ENCODE measurements around the gene CCK.

DNA sequence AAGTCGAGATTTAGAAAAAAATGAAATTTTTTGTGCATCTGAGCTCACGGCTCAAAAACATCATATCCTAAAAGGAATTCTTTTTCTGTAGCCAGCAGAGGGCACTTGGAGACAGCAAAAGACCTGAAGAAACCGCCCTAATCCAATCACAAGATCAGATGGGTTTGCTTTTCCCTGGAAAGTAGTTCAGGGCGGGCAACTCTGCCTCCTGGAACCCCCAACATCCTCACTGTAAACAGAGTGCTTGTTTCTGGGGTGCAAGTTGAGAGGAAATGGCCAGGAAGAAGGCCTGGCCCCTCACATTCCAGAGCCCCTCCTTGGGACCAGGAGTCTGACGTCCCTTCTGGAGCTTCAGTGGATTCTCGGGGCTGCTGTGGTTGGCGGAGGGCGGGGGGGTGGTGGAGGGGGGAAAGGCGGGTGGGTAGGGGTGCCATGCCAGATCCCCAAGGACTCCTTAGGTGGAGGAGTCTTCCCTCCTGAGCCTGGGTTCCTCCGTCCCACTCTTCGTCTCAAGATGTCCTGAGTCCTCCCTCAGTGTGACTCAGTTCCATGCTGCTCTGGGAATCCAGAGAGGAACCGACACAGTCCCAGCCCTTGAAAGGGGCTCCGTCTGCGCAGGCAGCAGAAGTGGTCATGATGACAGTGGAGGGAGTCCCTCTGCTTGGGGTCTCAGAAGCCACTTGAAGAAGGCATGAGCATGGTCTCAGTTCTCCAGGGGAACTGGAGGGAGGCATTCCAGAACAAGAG lies 35.9 kb downstream of the CCK start:
- TF ChIP-seq CTCF (optimal IDR thresholded peaks at IDR 0.05 in 1 of 3, IDR thresholded peaks at IDR 0.05 in 1 of 3, conservative IDR thresholded peaks at IDR 0.05 in 1 of 3; ENCODE audit: extremely low read depth in 1 of 3, insufficient read depth in 2 of 3, low read length in 3 of 3) = peak; percentile 41 to 58 (median 52)
- no peak for TF ChIP-seq EZH2 (IDR thresholded peaks at IDR 0.05; ENCODE audit: low read length)
